Liver (tissue), 9 donors: ENCODE data around the gene C2CD2. TPM values are rescaled to one million over a fixed set of nuclear protein-coding genes. Genes with fewer than 3 reads are reported as not detected.

Experiments
- DNase-seq: peaks from one replicate; pipeline ENCODE4 v3.0.0-alpha.2; 2017; ENCODE audit warnings: low spot score
- H3K27ac ChIP-seq, 2 donors: one replicate each; pipeline ENCODE4 v1.7.0; 2013; ENCODE audit warnings: inconsistent platforms in 2 of 2, low read length in 2 of 2, control low read depth in 1 of 2, low read depth in 1 of 2, mild to moderate bottlenecking in 1 of 2
- H3K27me3 ChIP-seq, 4 donors: one replicate each; pipeline versions ENCODE4 v1.6.1 to v1.7.0; 2013; ENCODE audit warnings: low read length in 3 of 4, inconsistent platforms in 1 of 4, mild to moderate bottlenecking in 1 of 4, moderate library complexity in 1 of 4; ENCODE audit not compliant: control insufficient read depth in 4 of 4, insufficient read depth in 4 of 4
- H3K36me3 ChIP-seq, 4 donors: one replicate each; pipeline versions ENCODE4 v1.6.1 to v1.7.0; 2013; ENCODE audit warnings: low read length in 3 of 4, mild to moderate bottlenecking in 3 of 4, low read depth in 1 of 4, moderate library complexity in 1 of 4; ENCODE audit not compliant: control insufficient read depth in 4 of 4, insufficient read depth in 3 of 4
- H3K4me1 ChIP-seq, 4 donors: one replicate each; pipeline versions ENCODE4 v1.6.1 to v1.7.0; 2013; ENCODE audit warnings: low read length in 3 of 4, mild to moderate bottlenecking in 3 of 4, moderate library complexity in 1 of 4; ENCODE audit not compliant: control insufficient read depth in 4 of 4, insufficient read depth in 4 of 4
- H3K4me3 ChIP-seq, 3 donors: one replicate each; pipeline versions ENCODE4 v1.6.1 to v1.7.0; 2013; ENCODE audit warnings: low read length in 3 of 3, control low read depth in 1 of 3, low read depth in 1 of 3, mild to moderate bottlenecking in 1 of 3
- H3K9ac ChIP-seq, 2 donors: one replicate each; pipeline ENCODE4 v1.7.0; 2013; ENCODE audit warnings: low read length in 2 of 2, mild to moderate bottlenecking in 2 of 2, moderate library complexity in 2 of 2, control low read depth in 1 of 2, low read depth in 1 of 2
- H3K9me3 ChIP-seq, 4 donors: one replicate each; pipeline versions ENCODE4 v1.6.1 to v1.7.0; 2013; ENCODE audit warnings: low read length in 3 of 4; ENCODE audit not compliant: control insufficient read depth in 4 of 4
- GABPA ChIP-seq, 2 donors: IDR thresholded peaks in 1 of 2; conservative IDR thresholded peaks in 1 of 2; 2 replicates each; pipeline ENCODE4 v1.6.1; 2016; ENCODE audit warnings: antibody characterized with exemption in 2 of 2, mild to moderate bottlenecking in 1 of 2, moderate library complexity in 1 of 2
- HNF4G ChIP-seq: IDR thresholded peaks from 2 replicates; pipeline ENCODE4 v1.6.1; 2016; ENCODE audit warnings: antibody characterized with exemption
- JUND ChIP-seq, 2 donors: IDR thresholded peaks; 2 replicates each; pipeline ENCODE4 v1.6.1; 2016; ENCODE audit warnings: antibody characterized with exemption in 2 of 2
- NR2F2 ChIP-seq: IDR thresholded peaks from 2 replicates; pipeline ENCODE4 v1.6.1; 2016; ENCODE audit warnings: antibody characterized with exemption
- RAD21 ChIP-seq, 2 donors: IDR thresholded peaks; 2 replicates each; pipeline ENCODE4 v1.6.1; 2016; ENCODE audit warnings: antibody characterized with exemption in 2 of 2, mild to moderate bottlenecking in 2 of 2
- RXRA ChIP-seq, 2 donors: IDR thresholded peaks; 2 replicates each; pipeline ENCODE4 v1.6.1; 2017 to 2018; ENCODE audit warnings: antibody characterized with exemption in 2 of 2, mild to moderate bottlenecking in 1 of 2
- TAF1 ChIP-seq: conservative IDR thresholded peaks from 2 replicates; pipeline ENCODE4 v1.6.1; 2016; ENCODE audit warnings: antibody characterized with exemption, mild to moderate bottlenecking
- YY1 ChIP-seq: IDR thresholded peaks from 2 replicates; pipeline ENCODE4 v1.6.1; 2016; ENCODE audit warnings: antibody characterized with exemption, mild to moderate bottlenecking
- WGBS: extraction: QIAGEN DNeasy Blood & Tissue Kit; methylation state at CpG from one replicate; pipeline ENCODE4 v1.1.7; 2013; 5-methylcytosine and 5-hydroxymethylcytosine counted together
- polyA plus RNA-seq, 2 donors: library from polyadenylated mRNA; stranded (reverse) in 1 of 2; unstranded in 1 of 2; fragments of 200-250 nt in 1 of 2; fragments of >200 nt in 1 of 2; fragmentation: Nextera tagmentation in 1 of 2; extraction: Ambion mirVana in 1 of 2; gene quantifications; one replicate each; pipeline versions ENCODE4 v1.2.1 to v1.2.3, GENCODE V29; 2013 to 2015
- total RNA-seq, 2 donors: library from RNA; depleted of rRNA; stranded (reverse); fragments of >200 nt; gene quantifications; one replicate each; pipeline ENCODE4 v1.2.3, GENCODE V29; 2014
- TF ChIP-seq, protein P1 (sequence below): IDR thresholded peaks from 2 replicates; pipeline ENCODE4 v1.6.1; 2016; ENCODE audit warnings: antibody characterized with exemption
- TF ChIP-seq, protein P2 (sequence below): IDR thresholded peaks from 2 replicates; pipeline ENCODE4 v1.6.1; 2016; ENCODE audit warnings: antibody characterized with exemption, mild to moderate bottlenecking
- donor health status: healthy.
- donor health status: healthy.
- donor health status: healthy.
- donor health status: healthy.
- donor health status: healthy.

The C2CD2 gene
- total and polyA plus RNA-seq, 4 donors, result 2.9 to 17.9 (median 6.0) TPM

DNA sequence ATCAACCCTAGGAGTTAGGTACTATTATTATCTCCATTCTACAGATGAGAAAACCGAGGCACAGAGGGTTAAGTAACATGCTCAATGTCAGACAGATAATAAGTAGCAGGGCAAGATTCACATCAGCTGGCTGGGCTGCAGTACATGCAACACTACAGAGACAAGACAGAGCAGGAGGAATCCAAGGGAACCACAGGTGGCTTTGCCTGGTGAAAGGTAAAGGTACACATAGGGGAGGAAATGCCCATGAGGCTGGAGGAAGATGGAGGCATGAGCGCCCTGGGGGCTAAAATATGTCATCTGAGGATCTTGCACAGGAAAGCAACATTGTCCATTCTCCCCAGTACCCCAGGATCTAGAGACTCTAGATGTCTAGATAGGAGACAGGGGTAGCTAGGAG is 48.0 kb upstream of the C2CD2 start:
- no peak for DNase-seq
- no peaks in the 10 kb centered on the region for H3K27me3 ChIP-seq
- H3K4me3 ChIP-seq, result no peak overlapping the region
- no peaks in the 10 kb centered on the region for H3K9me3 ChIP-seq
- 98% methylated on average over 2 of the region's 2 CpGs for WGBS
- no peak for TF ChIP-seq TAF1
- no peak for TF ChIP-seq YY1
- TF ChIP-seq NR2F2, result no peak
- TF ChIP-seq, protein P1, sequence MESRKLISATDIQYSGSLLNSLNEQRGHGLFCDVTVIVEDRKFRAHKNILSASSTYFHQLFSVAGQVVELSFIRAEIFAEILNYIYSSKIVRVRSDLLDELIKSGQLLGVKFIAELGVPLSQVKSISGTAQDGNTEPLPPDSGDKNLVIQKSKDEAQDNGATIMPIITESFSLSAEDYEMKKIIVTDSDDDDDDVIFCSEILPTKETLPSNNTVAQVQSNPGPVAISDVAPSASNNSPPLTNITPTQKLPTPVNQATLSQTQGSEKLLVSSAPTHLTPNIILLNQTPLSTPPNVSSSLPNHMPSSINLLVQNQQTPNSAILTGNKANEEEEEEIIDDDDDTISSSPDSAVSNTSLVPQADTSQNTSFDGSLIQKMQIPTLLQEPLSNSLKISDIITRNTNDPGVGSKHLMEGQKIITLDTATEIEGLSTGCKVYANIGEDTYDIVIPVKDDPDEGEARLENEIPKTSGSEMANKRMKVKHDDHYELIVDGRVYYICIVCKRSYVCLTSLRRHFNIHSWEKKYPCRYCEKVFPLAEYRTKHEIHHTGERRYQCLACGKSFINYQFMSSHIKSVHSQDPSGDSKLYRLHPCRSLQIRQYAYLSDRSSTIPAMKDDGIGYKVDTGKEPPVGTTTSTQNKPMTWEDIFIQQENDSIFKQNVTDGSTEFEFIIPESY, result no peak
- no peak overlapping the region for H3K9ac ChIP-seq
- no peaks in the 10 kb centered on the region for H3K4me1 ChIP-seq
- no peak overlapping the region for H3K27ac ChIP-seq
- H3K36me3 ChIP-seq, result peaks cover 2 to 19% (median 11%) of the 10 kb centered on the region in 4 donors

DNA sequence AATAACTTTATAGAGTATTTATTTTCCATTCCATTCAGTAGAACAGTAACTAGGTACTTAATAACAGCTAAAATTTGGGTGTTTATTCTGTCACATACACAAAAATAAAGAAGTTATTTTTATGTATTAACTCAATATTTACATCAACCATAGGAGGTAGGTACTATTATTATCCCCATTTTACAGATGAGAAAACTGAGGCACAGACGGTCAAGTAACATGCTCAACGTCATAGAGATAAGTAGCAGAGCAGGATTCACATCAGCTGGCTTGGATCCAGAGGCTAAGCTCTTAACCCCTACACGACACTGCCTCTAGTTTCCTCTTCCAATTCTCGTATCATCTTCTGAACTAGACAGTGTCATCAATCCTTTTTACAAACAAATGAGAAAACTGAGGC is 47.1 kb upstream of the C2CD2 start:
- H3K36me3 ChIP-seq, result peaks cover 2 to 26% (median 12%) of the 10 kb centered on the region in 4 donors
- WGBS, result 92% methylated on average over 4 of the region's 4 CpGs

DNA sequence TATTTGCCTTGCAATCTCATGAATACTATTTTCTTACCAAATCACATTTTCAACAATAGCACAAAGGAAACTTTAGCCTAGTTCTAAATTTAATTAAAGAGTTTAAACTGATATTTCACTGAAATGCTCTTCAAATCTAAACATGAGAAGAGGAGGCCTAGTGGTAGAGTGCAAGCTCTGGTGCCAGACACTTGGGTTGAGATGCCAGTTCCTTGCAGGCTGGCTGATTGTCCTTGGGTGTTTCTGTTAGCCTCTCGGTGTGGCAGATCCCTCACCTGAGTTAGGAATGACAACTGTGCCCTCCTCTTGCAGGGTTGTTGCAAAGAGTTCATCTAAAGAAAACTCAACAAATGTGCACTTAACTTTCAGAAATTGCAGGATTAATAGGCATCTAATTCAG is 43.8 kb upstream of the C2CD2 start:
- H3K27me3 ChIP-seq, result no peaks in the 10 kb centered on the region
- DNase-seq, result no peak
- H3K9me3 ChIP-seq, result no peaks in the 10 kb centered on the region
- 100% methylated on average over 1 of the region's 1 CpG for WGBS
- no peaks in the 10 kb centered on the region for H3K4me1 ChIP-seq
- no peak overlapping the region for H3K9ac ChIP-seq
- H3K4me3 ChIP-seq, result no peak overlapping the region
- H3K27ac ChIP-seq, result no peak overlapping the region
- H3K36me3 ChIP-seq, result peaks cover 4 to 41% (median 24%) of the 10 kb centered on the region in 4 donors
- TF ChIP-seq RAD21 (IDR thresholded peaks at IDR 0.05) (no peak), TAF1 (no peak), NR2F2 (no peak), GABPA (IDR thresholded peaks at IDR 0.05 in 1 of 2, conservative IDR thresholded peaks at IDR 0.05 in 1 of 2) (no peak), RXRA (IDR thresholded peaks at IDR 0.05) (no peak)
- TF ChIP-seq, protein P2, sequence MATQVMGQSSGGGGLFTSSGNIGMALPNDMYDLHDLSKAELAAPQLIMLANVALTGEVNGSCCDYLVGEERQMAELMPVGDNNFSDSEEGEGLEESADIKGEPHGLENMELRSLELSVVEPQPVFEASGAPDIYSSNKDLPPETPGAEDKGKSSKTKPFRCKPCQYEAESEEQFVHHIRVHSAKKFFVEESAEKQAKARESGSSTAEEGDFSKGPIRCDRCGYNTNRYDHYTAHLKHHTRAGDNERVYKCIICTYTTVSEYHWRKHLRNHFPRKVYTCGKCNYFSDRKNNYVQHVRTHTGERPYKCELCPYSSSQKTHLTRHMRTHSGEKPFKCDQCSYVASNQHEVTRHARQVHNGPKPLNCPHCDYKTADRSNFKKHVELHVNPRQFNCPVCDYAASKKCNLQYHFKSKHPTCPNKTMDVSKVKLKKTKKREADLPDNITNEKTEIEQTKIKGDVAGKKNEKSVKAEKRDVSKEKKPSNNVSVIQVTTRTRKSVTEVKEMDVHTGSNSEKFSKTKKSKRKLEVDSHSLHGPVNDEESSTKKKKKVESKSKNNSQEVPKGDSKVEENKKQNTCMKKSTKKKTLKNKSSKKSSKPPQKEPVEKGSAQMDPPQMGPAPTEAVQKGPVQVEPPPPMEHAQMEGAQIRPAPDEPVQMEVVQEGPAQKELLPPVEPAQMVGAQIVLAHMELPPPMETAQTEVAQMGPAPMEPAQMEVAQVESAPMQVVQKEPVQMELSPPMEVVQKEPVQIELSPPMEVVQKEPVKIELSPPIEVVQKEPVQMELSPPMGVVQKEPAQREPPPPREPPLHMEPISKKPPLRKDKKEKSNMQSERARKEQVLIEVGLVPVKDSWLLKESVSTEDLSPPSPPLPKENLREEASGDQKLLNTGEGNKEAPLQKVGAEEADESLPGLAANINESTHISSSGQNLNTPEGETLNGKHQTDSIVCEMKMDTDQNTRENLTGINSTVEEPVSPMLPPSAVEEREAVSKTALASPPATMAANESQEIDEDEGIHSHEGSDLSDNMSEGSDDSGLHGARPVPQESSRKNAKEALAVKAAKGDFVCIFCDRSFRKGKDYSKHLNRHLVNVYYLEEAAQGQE, result no peak

More for the DNA sequence above, 47.1 kb upstream of the C2CD2 start:
- DNase-seq, result no peak
- no peak for TF ChIP-seq RAD21 (IDR thresholded peaks at IDR 0.05)
- TF ChIP-seq JUND (IDR thresholded peaks at IDR 0.05), result no peak
- no peak for TF ChIP-seq HNF4G
- TF ChIP-seq RXRA (IDR thresholded peaks at IDR 0.05), result no peak
- TF ChIP-seq, protein P1, result no peak
- TF ChIP-seq NR2F2, result no peak
- H3K27me3 ChIP-seq, result no peaks in the 10 kb centered on the region
- H3K4me1 ChIP-seq, result no peaks in the 10 kb centered on the region
- H3K9ac ChIP-seq, result no peak overlapping the region
- H3K9me3 ChIP-seq, result no peaks in the 10 kb centered on the region
- no peak overlapping the region for H3K4me3 ChIP-seq
- H3K27ac ChIP-seq, result no peak overlapping the region
